Neural crest cell (in vitro differentiated cells): Measurements from ENCODE around the gene GCSAM. TPM values are rescaled to one million over a fixed set of nuclear protein-coding genes. Genes with fewer than 3 reads are reported as not detected.

Source experiments
- DNase-seq: peaks from one replicate; pipeline ENCODE4 v3.0.0; 2021; ENCODE audit warnings: low read depth, mixed read lengths, low spot score
- H3K27ac Mint-ChIP-seq: one replicate; pipeline ENCODE4 v1.8.0; 2021; ENCODE audit warnings: mild to moderate bottlenecking, mixed read lengths; ENCODE audit not compliant: unreplicated experiment
- H3K27me3 Mint-ChIP-seq: 2 replicates; pipeline ENCODE4 v1.8.0; 2021; ENCODE audit warnings: low read depth, mild to moderate bottlenecking, mixed read lengths
- H3K36me3 Mint-ChIP-seq: 2 replicates; pipeline ENCODE4 v1.8.0; 2021; ENCODE audit warnings: low read depth, mild to moderate bottlenecking, mixed read lengths
- H3K4me1 Mint-ChIP-seq: 2 replicates; pipeline ENCODE4 v1.8.0; 2021; ENCODE audit warnings: mixed read lengths
- H3K4me3 Mint-ChIP-seq: one replicate; pipeline ENCODE4 v1.8.0; 2021; ENCODE audit warnings: mild to moderate bottlenecking, mixed read lengths
- H3K9me3 Mint-ChIP-seq: 2 replicates; pipeline ENCODE4 v1.8.0; 2021; ENCODE audit warnings: mixed read lengths
- total RNA-seq: library from RNA; stranded (reverse); gene quantifications from 2 replicates; pipeline ENCODE4 v1.2.1, GENCODE V29; 2021
- TF ChIP-seq, protein P1 (sequence below): fragments of 200-600 bp; sonication (generic); conservative IDR thresholded peaks from 2 replicates; pipeline ENCODE4 v1.5.0; 2021; ENCODE audit warnings: antibody characterized with exemption, mild to moderate bottlenecking

GCSAM gene
- total RNA-seq, 1 donor from 2014 or later, result not detected

DNA sequence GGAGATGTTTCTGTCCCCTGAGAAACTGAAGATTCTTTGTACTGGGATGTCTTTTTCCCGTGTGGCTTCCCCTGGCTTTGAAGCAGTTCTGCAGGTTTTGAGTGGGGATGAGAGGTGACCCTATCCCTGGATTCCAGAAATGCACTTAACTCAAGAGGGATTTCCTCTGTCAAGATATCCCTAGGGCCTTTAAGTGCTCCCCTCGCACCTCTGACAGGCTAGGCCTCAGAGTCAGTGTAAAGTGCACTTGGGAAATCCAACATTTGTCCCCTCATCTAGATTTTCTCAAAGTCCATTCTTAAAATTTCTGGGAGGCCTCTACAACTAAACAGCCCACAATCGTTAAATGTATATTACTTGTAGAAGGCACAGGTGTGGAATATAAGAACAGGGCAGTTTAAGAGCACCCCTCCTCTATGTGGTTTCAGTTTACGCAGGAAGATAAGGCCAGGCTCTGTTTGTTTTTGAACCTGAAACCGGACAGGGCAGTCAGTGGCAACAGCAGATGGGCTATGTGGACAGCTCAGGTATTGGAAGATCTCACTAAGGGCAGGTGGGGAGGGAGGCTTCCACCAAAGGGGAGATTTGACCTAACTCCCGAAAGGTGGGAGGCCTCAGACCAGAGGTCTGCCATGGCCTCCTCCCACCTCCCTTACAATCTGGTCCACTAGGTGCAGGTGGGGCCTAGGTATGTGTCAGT, 42.0 kb downstream of the GCSAM start:
- Mint-ChIP-seq H3K27ac (peak overlapping the region; percentile 35), H3K4me3 (peak overlapping the region; percentile 76), H3K36me3 (peaks cover 8% of the 10 kb centered on the region), H3K4me1 (peaks cover 59% of the 10 kb centered on the region), H3K9me3 (no peaks in the 10 kb centered on the region), H3K27me3 (peaks cover 19% of the 10 kb centered on the region)
- TF ChIP-seq, protein P1, sequence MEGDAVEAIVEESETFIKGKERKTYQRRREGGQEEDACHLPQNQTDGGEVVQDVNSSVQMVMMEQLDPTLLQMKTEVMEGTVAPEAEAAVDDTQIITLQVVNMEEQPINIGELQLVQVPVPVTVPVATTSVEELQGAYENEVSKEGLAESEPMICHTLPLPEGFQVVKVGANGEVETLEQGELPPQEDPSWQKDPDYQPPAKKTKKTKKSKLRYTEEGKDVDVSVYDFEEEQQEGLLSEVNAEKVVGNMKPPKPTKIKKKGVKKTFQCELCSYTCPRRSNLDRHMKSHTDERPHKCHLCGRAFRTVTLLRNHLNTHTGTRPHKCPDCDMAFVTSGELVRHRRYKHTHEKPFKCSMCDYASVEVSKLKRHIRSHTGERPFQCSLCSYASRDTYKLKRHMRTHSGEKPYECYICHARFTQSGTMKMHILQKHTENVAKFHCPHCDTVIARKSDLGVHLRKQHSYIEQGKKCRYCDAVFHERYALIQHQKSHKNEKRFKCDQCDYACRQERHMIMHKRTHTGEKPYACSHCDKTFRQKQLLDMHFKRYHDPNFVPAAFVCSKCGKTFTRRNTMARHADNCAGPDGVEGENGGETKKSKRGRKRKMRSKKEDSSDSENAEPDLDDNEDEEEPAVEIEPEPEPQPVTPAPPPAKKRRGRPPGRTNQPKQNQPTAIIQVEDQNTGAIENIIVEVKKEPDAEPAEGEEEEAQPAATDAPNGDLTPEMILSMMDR, result no peak
- DNase-seq, result no peak

DNA sequence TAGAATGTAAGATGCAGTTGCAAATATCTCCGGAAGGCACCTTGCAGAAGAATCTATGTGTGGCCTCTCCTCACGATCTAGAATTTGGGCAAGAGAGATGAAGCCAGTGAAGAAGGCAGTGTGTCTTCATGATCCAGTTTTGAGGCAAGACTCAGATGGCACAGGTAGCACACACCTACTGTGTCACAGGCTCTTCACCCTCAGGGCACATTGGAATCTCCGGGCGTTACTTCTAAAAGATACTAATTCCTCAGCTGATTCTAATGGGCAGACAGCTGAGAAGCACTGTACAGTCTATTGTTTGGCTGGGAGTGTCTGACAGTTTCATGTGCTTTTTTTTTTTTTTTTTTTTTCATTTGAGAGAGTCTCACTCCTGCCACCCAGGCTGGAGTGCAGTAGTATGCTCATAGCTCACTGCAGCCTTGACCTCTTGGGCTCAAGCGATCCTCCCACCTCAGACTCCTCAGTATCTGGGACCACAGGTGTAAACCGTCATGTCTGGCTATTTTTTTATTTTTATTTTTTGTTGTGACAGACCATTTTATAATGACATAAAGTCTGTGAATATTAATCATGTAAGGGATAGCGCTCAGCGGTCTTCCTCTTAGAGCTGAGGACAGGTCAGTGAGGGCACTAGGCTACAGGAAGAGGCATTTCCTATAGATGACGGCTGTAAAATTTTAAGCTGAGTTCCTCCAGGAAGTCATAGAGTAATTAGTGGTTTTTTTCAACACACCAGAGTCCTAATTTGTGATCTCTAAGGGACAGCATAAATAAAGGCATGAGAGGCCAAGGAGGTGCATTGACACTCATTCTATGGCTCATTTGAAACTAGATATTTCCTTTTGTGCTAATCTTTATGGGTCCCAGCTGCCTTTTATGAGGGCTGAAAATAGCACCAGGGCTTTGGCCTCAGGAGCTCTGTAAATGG, 42.8 kb downstream of the GCSAM start:
- Mint-ChIP-seq H3K27ac (peak overlapping the region; percentile 35), H3K4me1 (peaks cover 67% of the 10 kb centered on the region), H3K36me3 (peaks cover 1% of the 10 kb centered on the region), H3K9me3 (no peaks in the 10 kb centered on the region), H3K27me3 (peaks cover 27% of the 10 kb centered on the region), H3K4me3 (peak overlapping the region; percentile 76)
- TF ChIP-seq, protein P1, result no peak
- no peak for DNase-seq

DNA sequence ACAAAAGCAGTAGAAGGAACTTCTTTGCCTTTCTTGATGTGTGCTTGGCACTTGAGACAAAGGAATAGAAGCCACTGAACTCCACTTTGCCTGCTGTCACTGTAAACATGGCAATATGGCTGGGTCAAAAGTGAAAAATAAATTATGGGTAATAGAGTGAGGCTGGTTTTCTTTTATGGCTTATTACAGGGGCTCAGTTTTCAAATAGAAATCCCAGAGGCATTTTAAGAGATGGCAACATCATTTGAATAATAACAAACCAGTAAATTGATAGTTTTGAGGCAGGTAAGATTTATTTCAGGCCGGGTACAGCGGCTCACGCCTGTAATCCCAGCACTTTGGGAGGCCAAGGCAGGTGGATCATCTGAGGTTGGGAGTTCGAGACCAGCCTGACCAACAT, 44.1 kb downstream of the GCSAM start:
- peak overlapping the region; percentile 50 for H3K4me3 Mint-ChIP-seq
- DNase-seq, result no peak
- TF ChIP-seq, protein P1, result no peak
- H3K27me3 Mint-ChIP-seq, result peaks cover 39% of the 10 kb centered on the region
- H3K4me1 Mint-ChIP-seq, result peaks cover 70% of the 10 kb centered on the region
- H3K9me3 Mint-ChIP-seq, result no peaks in the 10 kb centered on the region
- H3K36me3 Mint-ChIP-seq, result no peaks in the 10 kb centered on the region
- H3K27ac Mint-ChIP-seq, result no peak overlapping the region

DNA sequence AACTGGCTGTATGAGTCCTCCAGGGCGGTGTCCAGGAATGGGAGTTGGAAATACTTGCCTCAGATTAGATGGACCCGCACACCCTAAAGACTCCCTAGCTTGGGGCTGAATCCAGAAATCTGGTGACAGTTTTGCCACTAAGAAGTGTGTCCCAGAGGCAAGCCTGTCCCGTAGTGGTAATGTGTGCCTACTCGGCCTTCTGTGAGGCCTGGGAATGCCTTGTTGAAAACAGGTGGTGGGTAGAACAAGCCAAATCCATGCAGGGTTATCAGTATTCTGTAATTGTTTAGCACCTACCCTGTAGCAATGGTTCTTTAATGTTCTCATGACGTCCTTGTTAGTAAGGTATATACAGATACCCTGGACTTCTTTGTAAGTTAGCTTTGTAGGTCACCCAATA, 45.3 kb downstream of the GCSAM start:
- no peak for DNase-seq
- H3K36me3 Mint-ChIP-seq, result no peaks in the 10 kb centered on the region
- TF ChIP-seq, protein P1, result no peak
- peak overlapping the region; percentile 92 for H3K4me3 Mint-ChIP-seq
- no peaks in the 10 kb centered on the region for H3K9me3 Mint-ChIP-seq
- no peak overlapping the region for H3K27ac Mint-ChIP-seq
- H3K27me3 Mint-ChIP-seq, result peaks cover 41% of the 10 kb centered on the region
- peaks cover 62% of the 10 kb centered on the region for H3K4me1 Mint-ChIP-seq

DNA sequence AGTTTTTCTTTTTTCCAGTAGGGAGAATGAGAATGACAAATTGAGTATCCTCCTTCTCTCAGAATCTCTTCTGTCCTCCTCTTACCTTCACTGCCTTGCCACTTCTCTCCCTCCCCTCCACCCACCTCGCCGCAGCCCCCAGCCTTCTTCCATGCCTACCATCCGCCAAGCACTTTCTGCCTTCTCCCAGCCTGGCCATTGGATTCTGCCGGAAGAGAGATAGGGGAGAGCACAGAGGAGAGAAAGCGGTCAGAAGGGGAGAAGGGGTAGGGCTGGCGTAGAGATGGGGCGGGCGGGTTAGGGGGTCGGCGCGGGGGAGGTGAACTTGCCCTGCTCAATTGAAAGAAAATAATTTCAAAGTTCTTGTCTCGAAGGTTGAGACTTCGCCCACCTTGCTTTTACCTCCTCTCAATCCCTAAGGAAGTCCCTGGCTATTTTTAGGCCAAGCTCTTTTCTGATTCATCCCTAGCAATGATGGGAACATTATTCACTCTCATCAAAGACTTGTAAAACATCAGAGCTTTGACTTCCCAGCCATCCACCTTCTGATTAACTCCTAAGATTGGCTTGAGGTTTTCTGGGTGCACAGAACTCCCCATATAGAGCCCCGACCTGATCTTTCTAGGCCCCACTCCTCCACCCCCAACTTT, 46.0 kb downstream of the GCSAM start:
- peak overlapping the region; percentile 51 for H3K27ac Mint-ChIP-seq
- H3K4me3 Mint-ChIP-seq, result peak overlapping the region; percentile 92
- peaks cover 55% of the 10 kb centered on the region for H3K4me1 Mint-ChIP-seq

More for the DNA sequence above, 46.0 kb downstream of the GCSAM start:
- TF ChIP-seq, protein P1, result peak; percentile 4
- DNase-seq, result no peak
- H3K27me3 Mint-ChIP-seq, result peaks cover 41% of the 10 kb centered on the region
- H3K9me3 Mint-ChIP-seq, result no peaks in the 10 kb centered on the region
- H3K36me3 Mint-ChIP-seq, result no peaks in the 10 kb centered on the region
